Measurements from ENCODE around the gene TSPEAR.
A peak's percentile ranks its signal among the peaks of the same experiment; 100 is the strongest.

The TSPEAR gene

DNA sequence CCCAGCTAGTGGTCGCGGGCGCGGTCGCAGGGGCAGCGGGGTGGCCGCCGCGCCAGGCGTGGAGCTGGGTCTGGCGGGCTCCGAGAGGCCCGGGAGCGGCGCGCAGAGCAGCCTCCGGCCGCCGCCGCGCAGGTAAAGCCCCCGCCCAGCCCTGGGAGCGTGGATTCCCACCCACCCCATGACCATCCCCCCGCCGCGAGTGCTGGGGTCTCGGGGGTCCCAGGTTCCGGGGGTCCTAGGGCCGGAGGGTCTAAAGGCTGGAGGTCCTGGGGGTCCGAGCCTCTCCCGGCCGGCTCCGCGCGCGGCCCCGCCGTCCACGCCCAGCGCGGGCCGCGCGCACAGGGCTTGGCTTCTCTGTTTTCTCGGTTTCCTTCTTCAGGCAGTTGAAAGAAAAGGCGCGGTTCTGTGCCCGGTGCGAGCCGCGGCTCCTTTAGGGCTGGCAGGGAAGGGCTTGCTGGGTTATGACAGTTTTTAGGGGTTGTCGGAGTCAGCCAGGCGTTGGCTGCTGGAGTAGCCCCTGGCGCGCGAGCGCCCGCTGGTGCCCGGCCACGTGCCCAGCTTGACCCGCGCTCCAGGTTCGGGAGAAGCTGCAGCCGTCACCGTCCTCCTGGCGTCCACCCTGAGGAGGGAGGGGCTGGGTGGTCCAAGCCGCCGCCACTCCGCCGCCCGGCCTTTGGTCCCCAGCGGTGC, 255.7 kb downstream of the TSPEAR start (continued):
- TF ChIP-seq, protein P1, sequence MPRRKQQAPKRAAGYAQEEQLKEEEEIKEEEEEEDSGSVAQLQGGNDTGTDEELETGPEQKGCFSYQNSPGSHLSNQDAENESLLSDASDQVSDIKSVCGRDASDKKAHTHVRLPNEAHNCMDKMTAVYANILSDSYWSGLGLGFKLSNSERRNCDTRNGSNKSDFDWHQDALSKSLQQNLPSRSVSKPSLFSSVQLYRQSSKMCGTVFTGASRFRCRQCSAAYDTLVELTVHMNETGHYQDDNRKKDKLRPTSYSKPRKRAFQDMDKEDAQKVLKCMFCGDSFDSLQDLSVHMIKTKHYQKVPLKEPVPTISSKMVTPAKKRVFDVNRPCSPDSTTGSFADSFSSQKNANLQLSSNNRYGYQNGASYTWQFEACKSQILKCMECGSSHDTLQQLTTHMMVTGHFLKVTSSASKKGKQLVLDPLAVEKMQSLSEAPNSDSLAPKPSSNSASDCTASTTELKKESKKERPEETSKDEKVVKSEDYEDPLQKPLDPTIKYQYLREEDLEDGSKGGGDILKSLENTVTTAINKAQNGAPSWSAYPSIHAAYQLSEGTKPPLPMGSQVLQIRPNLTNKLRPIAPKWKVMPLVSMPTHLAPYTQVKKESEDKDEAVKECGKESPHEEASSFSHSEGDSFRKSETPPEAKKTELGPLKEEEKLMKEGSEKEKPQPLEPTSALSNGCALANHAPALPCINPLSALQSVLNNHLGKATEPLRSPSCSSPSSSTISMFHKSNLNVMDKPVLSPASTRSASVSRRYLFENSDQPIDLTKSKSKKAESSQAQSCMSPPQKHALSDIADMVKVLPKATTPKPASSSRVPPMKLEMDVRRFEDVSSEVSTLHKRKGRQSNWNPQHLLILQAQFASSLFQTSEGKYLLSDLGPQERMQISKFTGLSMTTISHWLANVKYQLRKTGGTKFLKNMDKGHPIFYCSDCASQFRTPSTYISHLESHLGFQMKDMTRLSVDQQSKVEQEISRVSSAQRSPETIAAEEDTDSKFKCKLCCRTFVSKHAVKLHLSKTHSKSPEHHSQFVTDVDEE (CRISPR knock-in tag; IDR thresholded peaks at IDR 0.05): no peak
- TF ChIP-seq PPARA (CRISPR knock-in tag; IDR thresholded peaks at IDR 0.05; ENCODE audit: borderline replicate concordance) (no peak), CSDC2 (CRISPR knock-in tag; IDR thresholded peaks at IDR 0.05) (no peak), TCF4 (CRISPR knock-in tag; IDR thresholded peaks at IDR 0.05; ENCODE audit: borderline replicate concordance) (no peak), ZNF70 (CRISPR knock-in tag; IDR thresholded peaks at IDR 0.05) (no peak), SNAI2 (CRISPR knock-in tag; IDR thresholded peaks at IDR 0.05) (no peak)

DNA sequence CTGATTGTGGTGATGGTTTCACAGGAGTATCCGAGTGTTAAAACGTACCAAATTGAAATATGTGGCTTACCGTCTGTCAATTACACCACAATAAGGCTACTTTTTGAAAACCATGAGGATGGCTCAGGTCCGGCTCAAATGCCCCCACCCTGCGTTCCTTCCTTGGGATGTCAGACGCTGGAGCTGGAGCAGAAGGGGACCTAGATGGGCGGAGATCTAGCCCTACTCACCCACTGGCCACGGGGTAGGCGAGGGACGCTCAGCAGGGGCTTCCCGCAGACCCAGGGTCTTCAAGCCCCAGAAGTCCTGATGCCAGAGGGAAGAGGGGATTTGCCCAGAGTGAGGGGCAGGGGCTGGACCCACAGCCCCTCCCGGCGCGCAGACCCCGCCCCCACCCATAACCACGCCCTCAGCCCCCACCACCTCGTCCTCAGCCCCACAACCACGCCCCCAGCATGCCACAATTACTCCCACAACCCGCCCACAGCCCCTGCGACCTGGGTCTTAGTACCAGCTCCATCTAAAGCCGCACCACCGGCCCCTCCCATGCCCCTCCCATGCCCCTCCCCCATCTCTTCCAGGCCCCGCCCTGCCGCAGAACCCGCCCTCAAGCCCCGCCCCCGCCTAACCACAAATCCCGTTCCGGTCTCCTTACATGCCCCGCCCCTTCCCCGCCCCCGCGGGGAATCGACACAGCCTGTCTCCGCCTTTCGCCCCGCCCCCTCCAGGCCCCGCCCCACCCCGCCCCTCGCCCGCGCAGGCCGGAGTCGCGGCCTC, 256.4 kb downstream of the TSPEAR start, which contains the start of gene LRRC3:
LRRC3 (plus strand) TSS at position 764 of the 777 bp plus-strand sequence. CDS start 1,135 bp downstream, outside the sequence.
- peak; percentile 64 for ATAC-seq
- TF ChIP-seq ZC3H10 (CRISPR knock-in tag; IDR thresholded peaks at IDR 0.05): no peak
- no peak for TF ChIP-seq ISL1 (CRISPR knock-in tag; IDR thresholded peaks at IDR 0.05)
- no peak for TF ChIP-seq TCF4 (CRISPR knock-in tag; IDR thresholded peaks at IDR 0.05; ENCODE audit: borderline replicate concordance)
- TF ChIP-seq, protein P2, sequence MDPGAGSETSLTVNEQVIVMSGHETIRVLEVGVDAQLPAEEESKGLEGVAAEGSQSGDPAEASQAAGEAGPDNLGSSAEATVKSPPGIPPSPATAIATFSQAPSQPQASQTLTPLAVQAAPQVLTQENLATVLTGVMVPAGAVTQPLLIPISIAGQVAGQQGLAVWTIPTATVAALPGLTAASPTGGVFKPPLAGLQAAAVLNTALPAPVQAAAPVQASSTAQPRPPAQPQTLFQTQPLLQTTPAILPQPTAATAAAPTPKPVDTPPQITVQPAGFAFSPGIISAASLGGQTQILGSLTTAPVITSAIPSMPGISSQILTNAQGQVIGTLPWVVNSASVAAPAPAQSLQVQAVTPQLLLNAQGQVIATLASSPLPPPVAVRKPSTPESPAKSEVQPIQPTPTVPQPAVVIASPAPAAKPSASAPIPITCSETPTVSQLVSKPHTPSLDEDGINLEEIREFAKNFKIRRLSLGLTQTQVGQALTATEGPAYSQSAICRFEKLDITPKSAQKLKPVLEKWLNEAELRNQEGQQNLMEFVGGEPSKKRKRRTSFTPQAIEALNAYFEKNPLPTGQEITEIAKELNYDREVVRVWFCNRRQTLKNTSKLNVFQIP (CRISPR knock-in tag; IDR thresholded peaks at IDR 0.05; ENCODE audit: borderline replicate concordance, low read depth): no peak
- TF ChIP-seq ZNF565 (CRISPR knock-in tag; conservative IDR thresholded peaks at IDR 0.05; ENCODE audit: low read depth): no peak
- no peak for TF ChIP-seq TOX (CRISPR knock-in tag; IDR thresholded peaks at IDR 0.05; ENCODE audit: borderline replicate concordance)
- TF ChIP-seq ZFP30 (CRISPR knock-in tag; IDR thresholded peaks at IDR 0.05): no peak
- no peak for TF ChIP-seq RARB (CRISPR knock-in tag; IDR thresholded peaks at IDR 0.05)
- TF ChIP-seq, protein P3, sequence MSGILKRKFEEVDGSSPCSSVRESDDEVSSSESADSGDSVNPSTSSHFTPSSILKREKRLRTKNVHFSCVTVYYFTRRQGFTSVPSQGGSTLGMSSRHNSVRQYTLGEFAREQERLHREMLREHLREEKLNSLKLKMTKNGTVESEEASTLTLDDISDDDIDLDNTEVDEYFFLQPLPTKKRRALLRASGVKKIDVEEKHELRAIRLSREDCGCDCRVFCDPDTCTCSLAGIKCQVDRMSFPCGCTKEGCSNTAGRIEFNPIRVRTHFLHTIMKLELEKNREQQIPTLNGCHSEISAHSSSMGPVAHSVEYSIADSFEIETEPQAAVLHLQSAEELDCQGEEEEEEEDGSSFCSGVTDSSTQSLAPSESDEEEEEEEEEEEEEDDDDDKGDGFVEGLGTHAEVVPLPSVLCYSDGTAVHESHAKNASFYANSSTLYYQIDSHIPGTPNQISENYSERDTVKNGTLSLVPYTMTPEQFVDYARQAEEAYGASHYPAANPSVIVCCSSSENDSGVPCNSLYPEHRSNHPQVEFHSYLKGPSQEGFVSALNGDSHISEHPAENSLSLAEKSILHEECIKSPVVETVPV (CRISPR knock-in tag; IDR thresholded peaks at IDR 0.05): no peak
- no peak for TF ChIP-seq ZFP3 (CRISPR knock-in tag; IDR thresholded peaks at IDR 0.05)
- no peak for TF ChIP-seq BACH2 (CRISPR knock-in tag; IDR thresholded peaks at IDR 0.05; ENCODE audit: borderline replicate concordance)
- TF ChIP-seq ZNF8 (CRISPR knock-in tag; IDR thresholded peaks at IDR 0.05): no peak
- TF ChIP-seq, protein P4, sequence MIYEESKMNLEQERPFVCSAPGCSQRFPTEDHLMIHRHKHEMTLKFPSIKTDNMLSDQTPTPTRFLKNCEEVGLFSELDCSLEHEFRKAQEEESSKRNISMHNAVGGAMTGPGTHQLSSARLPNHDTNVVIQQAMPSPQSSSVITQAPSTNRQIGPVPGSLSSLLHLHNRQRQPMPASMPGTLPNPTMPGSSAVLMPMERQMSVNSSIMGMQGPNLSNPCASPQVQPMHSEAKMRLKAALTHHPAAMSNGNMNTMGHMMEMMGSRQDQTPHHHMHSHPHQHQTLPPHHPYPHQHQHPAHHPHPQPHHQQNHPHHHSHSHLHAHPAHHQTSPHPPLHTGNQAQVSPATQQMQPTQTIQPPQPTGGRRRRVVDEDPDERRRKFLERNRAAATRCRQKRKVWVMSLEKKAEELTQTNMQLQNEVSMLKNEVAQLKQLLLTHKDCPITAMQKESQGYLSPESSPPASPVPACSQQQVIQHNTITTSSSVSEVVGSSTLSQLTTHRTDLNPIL (CRISPR knock-in tag; IDR thresholded peaks at IDR 0.05; ENCODE audit: low read depth): no peak
- no peak for TF ChIP-seq OSR1 (CRISPR knock-in tag; IDR thresholded peaks at IDR 0.05)

DNA sequence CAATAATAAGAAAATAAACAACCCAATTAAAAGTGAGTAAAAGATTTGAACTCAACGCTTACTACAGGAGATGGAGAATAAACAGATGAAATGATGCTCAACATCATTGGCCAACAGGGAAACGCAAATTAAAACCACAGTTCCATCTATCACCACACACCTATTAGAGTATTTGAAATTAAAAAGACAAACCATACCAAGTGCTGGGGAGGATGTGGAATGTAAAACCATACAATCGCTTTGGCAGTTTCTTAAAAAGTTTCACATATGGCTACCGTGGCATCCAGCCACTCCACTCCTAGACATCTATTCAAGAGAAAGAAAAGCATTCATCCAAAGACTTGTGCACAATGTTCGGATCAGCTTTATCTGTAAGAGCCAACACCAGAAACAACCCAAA, 257.3 kb downstream of the TSPEAR start:
- TF ChIP-seq ARNTL (CRISPR knock-in tag; IDR thresholded peaks at IDR 0.05; ENCODE audit: borderline replicate concordance, low read depth) (no peak), PPARA (CRISPR knock-in tag; IDR thresholded peaks at IDR 0.05; ENCODE audit: borderline replicate concordance) (no peak), SNAI2 (CRISPR knock-in tag; IDR thresholded peaks at IDR 0.05) (no peak), TOX (CRISPR knock-in tag; IDR thresholded peaks at IDR 0.05; ENCODE audit: borderline replicate concordance) (no peak), ZFP3 (CRISPR knock-in tag; IDR thresholded peaks at IDR 0.05) (no peak), ZC3H10 (CRISPR knock-in tag; IDR thresholded peaks at IDR 0.05) (no peak), CSDC2 (CRISPR knock-in tag; IDR thresholded peaks at IDR 0.05) (no peak), OSR1 (CRISPR knock-in tag; IDR thresholded peaks at IDR 0.05) (no peak), ZNF8 (CRISPR knock-in tag; IDR thresholded peaks at IDR 0.05) (no peak)
- TF ChIP-seq, protein P5, sequence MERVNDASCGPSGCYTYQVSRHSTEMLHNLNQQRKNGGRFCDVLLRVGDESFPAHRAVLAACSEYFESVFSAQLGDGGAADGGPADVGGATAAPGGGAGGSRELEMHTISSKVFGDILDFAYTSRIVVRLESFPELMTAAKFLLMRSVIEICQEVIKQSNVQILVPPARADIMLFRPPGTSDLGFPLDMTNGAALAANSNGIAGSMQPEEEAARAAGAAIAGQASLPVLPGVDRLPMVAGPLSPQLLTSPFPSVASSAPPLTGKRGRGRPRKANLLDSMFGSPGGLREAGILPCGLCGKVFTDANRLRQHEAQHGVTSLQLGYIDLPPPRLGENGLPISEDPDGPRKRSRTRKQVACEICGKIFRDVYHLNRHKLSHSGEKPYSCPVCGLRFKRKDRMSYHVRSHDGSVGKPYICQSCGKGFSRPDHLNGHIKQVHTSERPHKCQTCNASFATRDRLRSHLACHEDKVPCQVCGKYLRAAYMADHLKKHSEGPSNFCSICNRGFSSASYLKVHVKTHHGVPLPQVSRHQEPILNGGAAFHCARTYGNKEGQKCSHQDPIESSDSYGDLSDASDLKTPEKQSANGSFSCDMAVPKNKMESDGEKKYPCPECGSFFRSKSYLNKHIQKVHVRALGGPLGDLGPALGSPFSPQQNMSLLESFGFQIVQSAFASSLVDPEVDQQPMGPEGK (CRISPR knock-in tag; IDR thresholded peaks at IDR 0.05; ENCODE audit: borderline replicate concordance): no peak
- TF ChIP-seq, protein P3 (CRISPR knock-in tag; IDR thresholded peaks at IDR 0.05): no peak
- no peak for ATAC-seq

Data from SK-N-SH treated with all-trans-retinoic acid at 6 μM for 48 hours (cell line).